OCI-LY7 (cell line): ENCODE results near the gene CATSPER3.

Source experiments
- EZH2phosphoT487 ChIP-seq: fragments of 200-600 bp; sonication (generic); IDR thresholded peaks from 2 replicates; pipeline ENCODE4 v1.6.1; 2018; ENCODE audit warnings: low read depth, borderline replicate concordance, mild to moderate bottlenecking, mixed run types, antibody characterized with exemption, low read length, moderate library complexity, mixed read lengths
- TF ChIP-seq, protein P1 (sequence below): fragments of 200-600 bp; sonication (generic); conservative IDR thresholded peaks from 2 replicates; pipeline ENCODE4 v1.5.1; 2014; ENCODE audit warnings: mild to moderate bottlenecking, antibody characterized with exemption, low read length, moderate library complexity, mixed read lengths

DNA sequence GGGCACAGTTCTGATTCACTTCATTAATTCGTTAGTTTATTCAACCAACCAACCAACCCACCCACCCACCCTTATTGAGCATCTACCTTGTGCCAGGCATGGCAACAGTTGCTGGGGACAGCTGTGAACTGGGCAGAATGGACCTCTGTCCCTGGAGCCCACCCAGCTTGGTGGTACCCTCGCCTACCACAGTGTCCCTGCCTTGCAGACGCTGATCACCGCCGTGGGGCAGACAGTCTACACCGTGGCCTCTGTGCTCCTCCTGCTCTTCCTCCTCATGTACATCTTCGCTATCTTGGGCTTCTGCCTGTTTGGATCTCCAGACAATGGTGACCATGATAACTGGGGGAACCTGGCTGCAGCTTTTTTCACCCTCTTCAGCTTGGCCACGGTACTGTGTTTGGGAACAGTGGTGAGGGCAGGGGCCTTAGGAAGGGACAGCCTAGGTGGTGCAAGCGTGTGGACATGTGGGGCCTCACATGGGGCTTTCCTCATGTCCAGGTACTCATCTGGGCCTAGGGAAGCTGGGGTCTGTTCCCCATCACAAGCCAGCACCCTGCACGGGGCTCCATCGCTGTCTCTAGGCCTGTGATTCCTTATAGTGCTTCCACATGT lies 40.1 kb downstream of the CATSPER3 start:
- TF ChIP-seq, protein P1, sequence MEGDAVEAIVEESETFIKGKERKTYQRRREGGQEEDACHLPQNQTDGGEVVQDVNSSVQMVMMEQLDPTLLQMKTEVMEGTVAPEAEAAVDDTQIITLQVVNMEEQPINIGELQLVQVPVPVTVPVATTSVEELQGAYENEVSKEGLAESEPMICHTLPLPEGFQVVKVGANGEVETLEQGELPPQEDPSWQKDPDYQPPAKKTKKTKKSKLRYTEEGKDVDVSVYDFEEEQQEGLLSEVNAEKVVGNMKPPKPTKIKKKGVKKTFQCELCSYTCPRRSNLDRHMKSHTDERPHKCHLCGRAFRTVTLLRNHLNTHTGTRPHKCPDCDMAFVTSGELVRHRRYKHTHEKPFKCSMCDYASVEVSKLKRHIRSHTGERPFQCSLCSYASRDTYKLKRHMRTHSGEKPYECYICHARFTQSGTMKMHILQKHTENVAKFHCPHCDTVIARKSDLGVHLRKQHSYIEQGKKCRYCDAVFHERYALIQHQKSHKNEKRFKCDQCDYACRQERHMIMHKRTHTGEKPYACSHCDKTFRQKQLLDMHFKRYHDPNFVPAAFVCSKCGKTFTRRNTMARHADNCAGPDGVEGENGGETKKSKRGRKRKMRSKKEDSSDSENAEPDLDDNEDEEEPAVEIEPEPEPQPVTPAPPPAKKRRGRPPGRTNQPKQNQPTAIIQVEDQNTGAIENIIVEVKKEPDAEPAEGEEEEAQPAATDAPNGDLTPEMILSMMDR: no peak
- no peak for TF ChIP-seq EZH2phosphoT487
